GM12865 (cell line): ENCODE measurements around the gene MCF2L.

Experiments used
- DNase-seq: peaks from one replicate; pipeline ENCODE4 v3.0.0; 2010; ENCODE audit warnings: low read depth
- H3K4me3 ChIP-seq: 2 replicates; pipeline ENCODE4 v1.5.1; 2011; ENCODE audit warnings: mild to moderate bottlenecking, low read depth, low read length, control low read depth
- CTCF ChIP-seq: IDR thresholded peaks from 2 replicates; pipeline ENCODE4 v1.5.1; 2011; ENCODE audit warnings: low read length, control low read depth, low read depth, inconsistent platforms; ENCODE audit not compliant: insufficient read depth; ENCODE audit errors: missing control alignments

Gene MCF2L

DNA sequence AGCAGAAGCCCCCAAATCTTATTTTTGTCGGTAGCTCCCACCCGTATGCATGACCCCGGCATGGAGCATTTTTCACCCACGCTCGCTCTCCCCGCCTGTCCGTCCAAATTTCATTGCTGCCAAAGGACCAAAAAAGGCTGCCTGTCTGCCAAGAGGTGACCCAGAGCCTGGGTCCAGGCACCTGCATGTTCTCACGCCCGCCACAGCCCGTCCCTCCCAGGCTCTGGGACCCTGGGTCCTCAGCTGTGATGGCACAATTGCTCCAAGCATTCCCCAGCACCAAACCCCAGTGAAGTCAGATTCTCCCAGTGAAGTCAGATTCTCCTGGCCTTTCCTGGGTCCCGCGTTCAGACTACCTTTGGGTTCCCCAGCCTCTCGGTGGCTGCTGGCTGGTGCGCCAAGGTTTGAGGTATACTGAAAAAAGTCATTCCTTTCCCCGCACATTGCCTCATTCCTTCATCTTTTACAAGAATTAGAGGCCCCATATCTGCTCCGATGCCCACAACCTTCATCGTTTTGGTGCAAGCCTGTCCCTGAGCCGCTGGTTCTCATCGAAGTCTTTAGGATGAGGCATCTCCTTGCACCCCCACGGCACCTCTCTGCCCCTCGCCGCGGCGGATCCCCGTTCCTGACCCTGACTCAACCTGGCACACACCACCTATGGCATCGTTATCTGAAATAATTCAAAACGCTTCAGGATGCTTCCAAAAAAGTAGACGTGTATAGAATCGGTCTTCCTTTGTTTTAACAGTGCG lies 77.3 kb downstream of the MCF2L start:
- DNase-seq = no peak
- H3K4me3 ChIP-seq = no peak overlapping the region
- TF ChIP-seq CTCF = no peak

- H3K4me3 ChIP-seq = no peak overlapping the region
- no peak for TF ChIP-seq CTCF
- no peak for DNase-seq
These were observed 77.8 kb downstream of the MCF2L start for GRCh38 chr13:113046883-113047244.

DNA sequence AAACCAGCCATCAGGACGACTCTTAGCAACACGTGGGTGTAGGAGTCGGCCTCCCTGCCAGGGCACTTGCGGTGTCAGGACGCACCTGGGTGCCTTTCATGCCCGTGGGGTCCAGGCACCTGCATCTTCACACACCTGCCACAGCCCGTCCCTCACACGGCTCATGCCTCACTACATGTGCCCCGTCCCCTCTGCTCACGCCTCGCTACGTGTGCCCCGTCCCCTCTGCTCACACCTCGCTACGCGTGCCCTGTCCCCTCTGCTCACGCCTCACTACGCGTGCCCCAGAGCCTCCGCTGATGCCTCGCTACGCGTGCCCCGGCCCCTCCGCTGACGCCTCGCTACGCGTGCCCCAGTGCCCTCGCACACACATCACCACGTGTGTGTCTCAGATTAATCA lies 78.6 kb downstream of the MCF2L start:
- H3K4me3 ChIP-seq = no peak overlapping the region
- no peak for DNase-seq
- no peak for TF ChIP-seq CTCF

- no peak for DNase-seq
- no peak overlapping the region for H3K4me3 ChIP-seq
- TF ChIP-seq CTCF = no peak
These were observed 79.8 kb downstream of the MCF2L start for GRCh38 chr13:113048766-113049165.

DNA sequence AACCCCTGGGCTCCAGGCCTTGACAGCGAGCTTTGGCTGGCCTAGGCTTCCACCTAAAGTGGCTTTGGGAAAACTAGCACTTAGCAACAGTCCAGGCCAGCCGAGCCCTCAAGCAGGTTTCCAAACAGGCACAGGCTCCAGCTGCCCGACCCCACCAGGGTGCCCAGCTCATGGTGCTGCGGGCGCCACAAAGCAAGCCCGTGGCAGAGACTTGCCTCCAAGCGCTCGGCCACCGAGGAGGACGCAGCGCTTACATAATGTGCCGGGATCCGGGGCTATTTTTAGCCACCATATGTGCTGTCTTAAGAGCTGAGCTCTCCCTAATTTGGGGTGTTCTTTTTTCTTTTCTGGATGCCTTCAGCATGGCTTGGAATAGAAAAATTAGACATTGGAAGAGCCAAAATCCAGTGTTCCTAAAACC lies 80.5 kb downstream of the MCF2L start:
- no peak for DNase-seq
- no peak for TF ChIP-seq CTCF
- H3K4me3 ChIP-seq = no peak overlapping the region

DNA sequence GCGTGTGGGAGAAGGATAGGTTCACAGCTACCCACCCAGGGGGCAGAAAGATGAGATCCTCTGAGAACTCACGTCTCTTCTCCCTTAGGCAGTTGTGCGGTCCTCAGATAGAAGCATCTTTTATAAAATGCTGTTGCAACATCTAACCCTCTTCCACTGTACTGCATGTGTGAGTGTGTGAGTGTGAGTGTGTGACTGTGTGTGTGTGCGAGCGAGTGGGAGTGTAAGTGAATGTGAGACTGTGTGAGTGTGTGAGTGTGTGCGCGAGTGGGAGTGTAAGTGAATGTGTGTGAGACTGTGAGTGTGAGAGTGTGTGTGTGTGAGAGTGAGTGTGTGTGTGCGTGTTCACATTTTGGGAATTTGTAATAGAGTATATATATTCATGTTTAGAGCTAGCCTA lies 81.0 kb downstream of the MCF2L start:
- DNase-seq = no peak
- TF ChIP-seq CTCF = no peak
- H3K4me3 ChIP-seq = no peak overlapping the region

- DNase-seq = no peak
- no peak for TF ChIP-seq CTCF
- H3K4me3 ChIP-seq = no peak overlapping the region
These were observed 81.9 kb downstream of the MCF2L start for GRCh38 chr13:113050734-113051431.
